Testis (tissue), 3 donors: ENCODE data around the gene LARGE2. TPM values are rescaled to one million over a fixed set of nuclear protein-coding genes. Genes with fewer than 3 reads are reported as not detected.
A peak's percentile ranks its signal among the peaks of the same experiment; 100 is the strongest.

Source experiments
- DNase-seq: peaks from one replicate; pipeline ENCODE4 v3.0.0-alpha.2; 2019
- H3K27ac ChIP-seq, 2 donors: fragments of 200-600 bp; sonication (generic); one replicate each; pipeline ENCODE4 v1.5.1; 2019
- H3K27me3 ChIP-seq: fragments of 200-600 bp; sonication (generic); one replicate; pipeline ENCODE4 v1.5.1; 2019
- H3K36me3 ChIP-seq: fragments of 200-600 bp; sonication (generic); one replicate; pipeline ENCODE4 v1.5.1; 2017; ENCODE audit warnings: low read depth; ENCODE audit errors: missing control alignments
- H3K4me1 ChIP-seq: fragments of 200-600 bp; sonication (generic); one replicate; pipeline ENCODE4 v1.5.1; 2019
- H3K4me3 ChIP-seq, 2 donors: fragments of 200-600 bp; sonication (generic); one replicate each; pipeline ENCODE4 v1.5.1; 2017 to 2019
- H3K9me3 ChIP-seq: fragments of 200-600 bp; sonication (generic); one replicate; pipeline ENCODE4 v1.5.1; 2017
- POLR2A ChIP-seq: fragments of 450-650 bp; IDR thresholded peaks from one replicate; pipeline ENCODE4 v1.6.1; 2017; ENCODE audit warnings: antibody characterized with exemption, mild to moderate bottlenecking, moderate library complexity
- WGBS, 2 donors: methylation state at CpG; one replicate each; pipeline ENCODE4 v1.1.5; 2018; 5-methylcytosine and 5-hydroxymethylcytosine counted together
- intact Hi-C: fragments of 100-400 bp; cut with DNase I; formaldehyde crosslinking; loops from one replicate; pipeline ENCODE4 v1.15.1; 2023; ENCODE audit warnings: low total_unique reads
- polyA plus RNA-seq: library from polyadenylated mRNA; stranded (reverse); fragments of 350-450 nt; fragmentation: Illumina TruSeq; extraction: RNeasy Lipid Tissue Mini Kit (QIAGEN cat#74804); gene quantifications from one replicate; pipeline ENCODE4 v1.2.3, GENCODE V29; 2014; ENCODE audit warnings: low read depth, low replicate concordance; ENCODE audit not compliant: insufficient read depth
- total RNA-seq, 2 donors: library from RNA; depleted of rRNA; stranded (reverse); fragments of >200 nt; gene quantifications; one replicate each; pipeline ENCODE4 v1.2.3, GENCODE V29; 2016
- TF ChIP-seq, protein P1 (sequence below), 3 experiments: fragments of 450-650 bp in 2 of 3; fragments of 200-600 bp in 1 of 3; sonication (generic) in 1 of 3; IDR thresholded peaks; one replicate each; pipeline ENCODE4 v1.5.1; 2016 to 2019; ENCODE audit warnings: antibody characterized with exemption in 3 of 3, mild to moderate bottlenecking in 2 of 3, moderate library complexity in 1 of 3

The LARGE2 gene
- total and polyA plus RNA-seq, 3 donors from 2014 or later = 2.1 to 4.7 (median 3.4) TPM

DNA sequence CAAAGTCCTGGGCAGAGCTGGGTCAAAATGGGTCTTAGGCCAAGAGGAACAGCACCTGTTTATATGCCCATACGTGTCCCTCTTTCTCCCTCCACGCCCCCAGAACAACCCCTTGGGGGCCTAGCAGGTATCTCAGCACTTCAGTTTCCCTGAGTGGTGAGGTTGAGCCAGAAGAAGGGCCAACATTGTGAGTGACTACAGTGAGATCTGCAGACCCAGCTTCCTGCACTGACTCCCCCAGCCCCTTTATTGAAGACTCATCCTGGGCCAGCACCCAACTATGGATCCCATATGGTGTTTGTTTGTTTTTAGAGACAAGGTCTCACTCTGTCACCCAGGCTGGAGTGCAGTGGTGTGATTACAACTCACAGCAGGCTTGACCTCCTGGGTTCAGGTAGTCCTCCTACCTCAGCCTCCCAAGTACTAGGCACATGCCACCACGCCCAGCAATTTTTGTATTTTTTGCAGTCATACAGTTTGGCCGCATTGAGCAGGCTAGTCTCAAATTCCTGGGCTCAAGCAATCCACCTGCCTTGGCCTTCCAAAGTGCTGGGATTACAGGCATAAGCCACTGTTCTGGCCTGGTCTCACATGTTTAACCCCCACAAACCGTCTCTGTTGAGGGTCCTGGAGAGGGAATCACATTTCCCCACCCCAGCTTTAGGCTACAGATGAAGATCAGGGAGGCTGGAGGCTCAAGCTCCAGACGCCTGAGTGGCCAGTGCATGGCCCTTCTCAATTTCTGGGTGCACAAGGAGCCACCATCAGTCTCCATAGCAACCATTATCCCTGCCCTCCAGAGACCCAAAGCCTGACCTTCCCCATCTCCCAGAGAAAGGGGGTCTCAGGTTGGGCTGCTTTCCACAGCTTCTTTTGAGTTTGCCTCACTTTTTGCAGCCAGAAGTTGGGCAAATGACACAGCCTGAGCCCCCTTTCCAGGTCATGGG lies 1.7 kb upstream of the LARGE2 start:
- intact Hi-C loops = no loop called here
- 75 to 94% methylated on average over 5 to 6 of the region's 6 CpGs for WGBS, 2 donors
- no peak for DNase-seq

DNA sequence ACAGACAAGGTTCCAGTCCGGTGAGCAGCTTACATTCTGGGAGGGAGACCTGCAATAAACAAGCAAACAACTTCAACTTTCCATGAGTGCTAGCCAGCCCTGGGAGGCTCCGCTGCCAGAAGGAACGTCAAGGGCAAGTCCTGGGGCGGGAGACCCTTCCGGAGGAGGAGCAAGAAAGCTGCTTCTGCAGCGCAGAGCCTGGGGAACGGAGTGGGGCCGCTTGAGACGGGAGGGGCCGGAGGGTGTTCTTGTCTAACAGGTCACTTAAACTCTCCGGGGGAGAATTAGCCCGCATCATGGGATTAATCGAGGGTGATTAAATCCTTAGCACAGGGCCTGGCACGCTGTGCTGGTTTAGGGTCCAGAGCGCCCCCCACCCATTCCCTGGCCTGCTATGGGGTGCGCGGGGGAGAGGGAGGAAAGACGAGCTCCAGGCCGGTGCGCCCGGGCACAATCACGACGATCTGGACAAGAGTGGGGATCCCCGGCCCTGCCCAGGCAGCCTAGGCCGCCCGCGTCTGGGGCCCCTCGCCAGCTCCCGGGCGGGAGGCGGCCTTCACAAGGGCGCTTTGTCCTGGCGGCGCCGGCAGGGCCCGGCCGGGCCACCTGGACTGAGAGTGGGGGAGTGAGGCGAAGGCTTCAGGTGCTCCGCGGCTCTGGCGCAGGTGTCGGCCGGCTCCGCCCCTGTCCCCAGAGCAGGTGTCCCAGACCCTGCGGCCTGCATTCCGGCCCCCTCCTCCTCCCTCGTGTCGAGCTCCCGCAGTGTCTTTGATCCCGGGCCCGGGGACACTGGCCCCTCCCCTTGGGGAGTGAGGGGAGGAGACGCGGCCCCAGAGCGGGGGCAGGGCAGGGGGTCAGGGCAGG lies 663 bp upstream of the LARGE2 start:
- no peaks in the 10 kb centered on the region for H3K36me3 ChIP-seq
- no peak for TF ChIP-seq POLR2A
- H3K4me1 ChIP-seq = peaks cover 19% of the 10 kb centered on the region
- H3K4me3 ChIP-seq = peak overlapping the region; percentile 41 to 54
- H3K9me3 ChIP-seq = no peaks in the 10 kb centered on the region
- no peaks in the 10 kb centered on the region for H3K27me3 ChIP-seq
- DNase-seq = peak; percentile 47
- H3K27ac ChIP-seq = peak overlapping the region; percentile 3 to 59
- 8 to 32% methylated on average over 16 to 49 of the region's 54 CpGs for WGBS, 2 donors
- intact Hi-C loops = no loop called here

More for the DNA sequence above, 1.7 kb upstream of the LARGE2 start:
- no peaks in the 10 kb centered on the region for H3K9me3 ChIP-seq
- no peaks in the 10 kb centered on the region for H3K27me3 ChIP-seq
- H3K36me3 ChIP-seq = no peaks in the 10 kb centered on the region
- TF ChIP-seq, protein P1, sequence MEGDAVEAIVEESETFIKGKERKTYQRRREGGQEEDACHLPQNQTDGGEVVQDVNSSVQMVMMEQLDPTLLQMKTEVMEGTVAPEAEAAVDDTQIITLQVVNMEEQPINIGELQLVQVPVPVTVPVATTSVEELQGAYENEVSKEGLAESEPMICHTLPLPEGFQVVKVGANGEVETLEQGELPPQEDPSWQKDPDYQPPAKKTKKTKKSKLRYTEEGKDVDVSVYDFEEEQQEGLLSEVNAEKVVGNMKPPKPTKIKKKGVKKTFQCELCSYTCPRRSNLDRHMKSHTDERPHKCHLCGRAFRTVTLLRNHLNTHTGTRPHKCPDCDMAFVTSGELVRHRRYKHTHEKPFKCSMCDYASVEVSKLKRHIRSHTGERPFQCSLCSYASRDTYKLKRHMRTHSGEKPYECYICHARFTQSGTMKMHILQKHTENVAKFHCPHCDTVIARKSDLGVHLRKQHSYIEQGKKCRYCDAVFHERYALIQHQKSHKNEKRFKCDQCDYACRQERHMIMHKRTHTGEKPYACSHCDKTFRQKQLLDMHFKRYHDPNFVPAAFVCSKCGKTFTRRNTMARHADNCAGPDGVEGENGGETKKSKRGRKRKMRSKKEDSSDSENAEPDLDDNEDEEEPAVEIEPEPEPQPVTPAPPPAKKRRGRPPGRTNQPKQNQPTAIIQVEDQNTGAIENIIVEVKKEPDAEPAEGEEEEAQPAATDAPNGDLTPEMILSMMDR (IDR thresholded peaks at IDR 0.05) = no peak
- TF ChIP-seq POLR2A = no peak
- H3K4me3 ChIP-seq = no peak overlapping the region
- H3K4me1 ChIP-seq = peaks cover 22% of the 10 kb centered on the region
- peak overlapping the region in 1 of 2 donors; percentile 59 for H3K27ac ChIP-seq

DNA sequence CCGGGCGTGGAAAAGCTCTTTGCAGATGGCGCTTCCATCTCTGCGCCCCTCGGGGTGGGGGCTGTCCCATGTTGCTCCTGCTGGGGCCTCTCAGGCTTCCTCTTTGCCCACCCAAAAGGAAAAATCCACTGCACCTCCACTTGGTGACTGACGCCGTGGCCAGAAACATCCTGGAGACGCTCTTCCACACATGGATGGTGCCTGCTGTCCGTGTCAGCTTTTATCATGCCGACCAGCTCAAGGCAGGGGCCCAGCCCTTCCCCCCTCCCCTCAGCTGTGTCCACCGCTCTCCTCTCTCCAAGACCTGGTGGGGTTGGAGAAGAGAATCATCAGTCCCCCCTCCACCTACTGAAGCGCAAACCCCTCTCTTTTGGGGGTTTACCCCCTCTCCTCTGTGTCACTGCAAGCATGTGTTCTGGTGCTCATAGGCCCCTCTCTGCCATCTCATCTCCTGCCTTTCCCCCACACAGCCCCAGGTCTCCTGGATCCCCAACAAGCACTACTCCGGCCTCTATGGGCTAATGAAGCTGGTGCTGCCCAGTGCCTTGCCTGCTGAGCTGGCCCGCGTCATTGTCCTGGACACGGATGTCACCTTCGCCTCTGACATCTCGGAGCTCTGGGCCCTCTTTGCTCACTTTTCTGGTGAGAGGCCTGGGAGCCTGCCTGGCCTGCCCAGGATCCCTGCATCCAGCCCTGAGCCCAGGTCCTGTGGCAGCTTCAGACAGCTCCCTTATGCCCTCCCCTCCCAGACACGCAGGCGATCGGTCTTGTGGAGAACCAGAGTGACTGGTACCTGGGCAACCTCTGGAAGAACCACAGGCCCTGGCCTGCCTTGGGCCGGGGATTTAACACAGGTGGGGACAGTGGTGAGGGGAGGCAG lies 1.8 kb downstream of the LARGE2 start:
- TF ChIP-seq POLR2A = no peak
- TF ChIP-seq, protein P1 (IDR thresholded peaks at IDR 0.05) = no peak
- intact Hi-C loops = no loop called here
- Histone ChIP-seq H3K36me3 (no peaks in the 10 kb centered on the region), H3K4me1 (peaks cover 14% of the 10 kb centered on the region), H3K27me3 (no peaks in the 10 kb centered on the region), H3K9me3 (no peaks in the 10 kb centered on the region), H3K27ac (no peak overlapping the region), H3K4me3 (no peak overlapping the region)
- 66 to 81% methylated on average over 16 to 22 of the region's 22 CpGs for WGBS, 2 donors
- DNase-seq = no peak

DNA sequence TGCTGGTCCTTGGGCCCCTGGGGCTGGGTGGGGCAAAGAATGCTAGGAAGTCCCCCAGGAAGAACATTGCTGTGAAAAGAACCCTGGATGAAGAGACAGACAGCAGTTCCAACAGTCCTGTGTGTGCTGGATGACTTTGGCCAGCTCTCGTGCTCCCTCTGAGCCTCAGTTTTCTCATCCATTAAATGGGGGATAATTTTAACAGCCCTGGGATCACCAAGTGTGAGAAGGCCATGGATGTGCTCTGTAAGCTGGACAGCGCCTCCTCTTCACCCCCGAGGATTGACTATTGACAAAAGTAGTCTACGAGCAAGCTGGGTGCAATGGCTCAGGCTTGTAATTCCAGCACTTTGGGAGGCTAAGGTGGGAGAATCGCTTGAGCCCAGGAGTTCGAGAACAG lies 2.5 kb downstream of the LARGE2 start:
- DNase-seq = no peak

More for the DNA sequence above, 2.5 kb downstream of the LARGE2 start:
- Histone ChIP-seq H3K9me3 (no peaks in the 10 kb centered on the region), H3K4me1 (peaks cover 14% of the 10 kb centered on the region), H3K27ac (no peak overlapping the region), H3K4me3 (no peak overlapping the region), H3K36me3 (no peaks in the 10 kb centered on the region), H3K27me3 (no peaks in the 10 kb centered on the region)
- TF ChIP-seq POLR2A = no peak
- TF ChIP-seq, protein P1 (IDR thresholded peaks at IDR 0.05) = no peak
- 83 to 89% methylated on average over 6 of the region's 6 CpGs for WGBS, 2 donors
- intact Hi-C loops = no loop called here
